ENCODE results near the gene RAB24. TPM values are rescaled to one million over a fixed set of nuclear protein-coding genes. Genes with fewer than 3 reads are reported as not detected.

Gene RAB24
- total RNA-seq, 1 experiment from 2014 or later: 42.6 TPM

GRCh38 chr5:177333420-177334154 lies 30.1 kb upstream of the RAB24 start:
- DNase-seq (ENCODE audit: unreplicated experiment): no peak
- Mint-ChIP-seq H3K27ac (ENCODE audit: low read depth, unreplicated experiment) (no peak overlapping the region), H3K4me1 (ENCODE audit: insufficient read depth, unreplicated experiment) (no peaks in the 10 kb centered on the region), H3K36me3 (ENCODE audit: insufficient read depth, unreplicated experiment) (peaks cover 74% of the 10 kb centered on the region), H3K4me3 (ENCODE audit: unreplicated experiment) (no peak overlapping the region), H3K9me3 (ENCODE audit: unreplicated experiment) (no peaks in the 10 kb centered on the region), H3K27me3 (ENCODE audit: insufficient read depth, unreplicated experiment) (no peaks in the 10 kb centered on the region)
- POLR2A ChIA-PET: interaction anchor here (0.9 kb wide), 1 partner anchor 23 kb away, joined by 4 read pairs; no protein-coding TSS in a partner anchor
- CTCF ChIA-PET: interaction anchor here (0.6 to 2.5 kb wide), 8 partner anchors 15 to 860 kb away, joined by 3 to 11 read pairs (median 4); no protein-coding TSS in a partner anchor
- BruUV-seq (replicated peaks): no TSS peak
- TF ChIP-seq CTCF (IDR thresholded peaks at IDR 0.05; ENCODE audit: unreplicated experiment): no peak
- intact Hi-C loops (cut with micrococcal nuclease): no loop called here

- intact Hi-C loops (cut with micrococcal nuclease): no loop called here
- H3K9me3 Mint-ChIP-seq (ENCODE audit: unreplicated experiment): no peaks in the 10 kb centered on the region
- CTCF ChIA-PET: interaction anchor here (0.7 to 2.5 kb wide), 4 partner anchors 16 to 736 kb away, joined by 3 to 11 read pairs (median 4); no protein-coding TSS in a partner anchor
- no peak for DNase-seq (ENCODE audit: unreplicated experiment)
- peaks cover 75% of the 10 kb centered on the region for H3K36me3 Mint-ChIP-seq (ENCODE audit: insufficient read depth, unreplicated experiment)
- TF ChIP-seq CTCF (IDR thresholded peaks at IDR 0.05; ENCODE audit: unreplicated experiment): no peak
- POLR2A ChIA-PET: no interaction called here
- BruUV-seq (replicated peaks): no TSS peak
- H3K4me1 Mint-ChIP-seq (ENCODE audit: insufficient read depth, unreplicated experiment): peaks cover 6% of the 10 kb centered on the region
- no peak overlapping the region for H3K27ac Mint-ChIP-seq (ENCODE audit: low read depth, unreplicated experiment)
- H3K4me3 Mint-ChIP-seq (ENCODE audit: unreplicated experiment): no peak overlapping the region
- no peaks in the 10 kb centered on the region for H3K27me3 Mint-ChIP-seq (ENCODE audit: insufficient read depth, unreplicated experiment)
Observed at GRCh38 chr5:177332896-177333260, 29.4 kb upstream of the RAB24 start.

GRCh38 chr5:177332031-177332895 lies 28.7 kb upstream of the RAB24 start:
- DNase-seq (ENCODE audit: unreplicated experiment): no peak
- no peak overlapping the region for H3K4me3 Mint-ChIP-seq (ENCODE audit: unreplicated experiment)
- no peaks in the 10 kb centered on the region for H3K27me3 Mint-ChIP-seq (ENCODE audit: insufficient read depth, unreplicated experiment)
- H3K36me3 Mint-ChIP-seq (ENCODE audit: insufficient read depth, unreplicated experiment): peaks cover 79% of the 10 kb centered on the region
- H3K27ac Mint-ChIP-seq (ENCODE audit: low read depth, unreplicated experiment): no peak overlapping the region
- TF ChIP-seq CTCF (IDR thresholded peaks at IDR 0.05; ENCODE audit: unreplicated experiment): no peak
- peaks cover 10% of the 10 kb centered on the region for H3K4me1 Mint-ChIP-seq (ENCODE audit: insufficient read depth, unreplicated experiment)
- no TSS peak for BruUV-seq (replicated peaks)
- intact Hi-C loops (cut with micrococcal nuclease): no loop called here
- ChIA-PET CTCF (interaction anchor here (0.5 to 2.5 kb wide), 3 partner anchors 22 to 72 kb away, joined by 3 to 11 read pairs (median 3); no protein-coding TSS in a partner anchor), POLR2A (no interaction called here)
- no peaks in the 10 kb centered on the region for H3K9me3 Mint-ChIP-seq (ENCODE audit: unreplicated experiment)
